SU-DHL-6 (cell line): Measurements from ENCODE around the gene RABGEF1.

Source experiments
- EZH2phosphoT487 ChIP-seq: fragments of 200-600 bp; sonication (generic), shearing (Covaris generic); conservative IDR thresholded peaks from 2 replicates; pipeline ENCODE4 v1.6.1; 2018; ENCODE audit warnings: mild to moderate bottlenecking, antibody characterized with exemption, low read length, moderate library complexity, mixed read lengths
- TF ChIP-seq, protein P1 (sequence below): fragments of 200-600 bp; sonication (generic); IDR thresholded peaks from one replicate; pipeline ENCODE4 v1.5.1; 2017; ENCODE audit warnings: antibody characterized with exemption, mild to moderate bottlenecking, low read length, moderate library complexity; ENCODE audit not compliant: insufficient read depth, poor library complexity, severe bottlenecking

DNA sequence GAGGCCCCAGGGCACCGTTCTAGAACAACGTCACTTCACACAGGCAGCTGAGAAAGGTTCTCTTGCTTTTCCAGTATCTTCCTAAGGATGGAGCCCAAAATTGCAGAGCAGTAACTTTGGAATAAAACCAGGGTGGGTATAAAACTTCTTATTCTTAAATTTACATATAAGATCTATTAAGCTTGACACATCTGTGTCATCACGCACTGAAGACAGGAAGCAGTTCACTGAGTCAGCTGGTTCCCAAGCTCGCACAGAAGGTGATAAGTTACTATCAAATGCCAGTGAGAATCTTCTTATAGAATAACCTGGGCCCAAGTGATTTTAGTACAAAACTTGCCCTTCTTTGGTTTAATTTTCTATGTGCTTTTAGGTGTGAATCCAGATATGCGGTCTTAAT is 70.2 kb downstream of the RABGEF1 start:
- TF ChIP-seq, protein P1, sequence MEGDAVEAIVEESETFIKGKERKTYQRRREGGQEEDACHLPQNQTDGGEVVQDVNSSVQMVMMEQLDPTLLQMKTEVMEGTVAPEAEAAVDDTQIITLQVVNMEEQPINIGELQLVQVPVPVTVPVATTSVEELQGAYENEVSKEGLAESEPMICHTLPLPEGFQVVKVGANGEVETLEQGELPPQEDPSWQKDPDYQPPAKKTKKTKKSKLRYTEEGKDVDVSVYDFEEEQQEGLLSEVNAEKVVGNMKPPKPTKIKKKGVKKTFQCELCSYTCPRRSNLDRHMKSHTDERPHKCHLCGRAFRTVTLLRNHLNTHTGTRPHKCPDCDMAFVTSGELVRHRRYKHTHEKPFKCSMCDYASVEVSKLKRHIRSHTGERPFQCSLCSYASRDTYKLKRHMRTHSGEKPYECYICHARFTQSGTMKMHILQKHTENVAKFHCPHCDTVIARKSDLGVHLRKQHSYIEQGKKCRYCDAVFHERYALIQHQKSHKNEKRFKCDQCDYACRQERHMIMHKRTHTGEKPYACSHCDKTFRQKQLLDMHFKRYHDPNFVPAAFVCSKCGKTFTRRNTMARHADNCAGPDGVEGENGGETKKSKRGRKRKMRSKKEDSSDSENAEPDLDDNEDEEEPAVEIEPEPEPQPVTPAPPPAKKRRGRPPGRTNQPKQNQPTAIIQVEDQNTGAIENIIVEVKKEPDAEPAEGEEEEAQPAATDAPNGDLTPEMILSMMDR, result no peak
- TF ChIP-seq EZH2phosphoT487, result no peak
